CD14-positive monocyte (primary cell): ENCODE data around the gene BTBD6. TPM values are rescaled to one million over a fixed set of nuclear protein-coding genes. Genes with fewer than 3 reads are reported as not detected.

ENCODE experiments used
- DNase-seq, 3 donors: peaks; one replicate each; pipeline ENCODE4 v3.0.0-alpha.2; 2011 to 2022
- H2AFZ ChIP-seq: 2 replicates; pipeline ENCODE4 v1.6.0; 2012; ENCODE audit warnings: mild to moderate bottlenecking, low read depth, low read length, inconsistent platforms; ENCODE audit not compliant: insufficient read depth, poor library complexity, severe bottlenecking
- H3K27ac ChIP-seq, 2 donors: 1 replicate in 1 of 2; 2 replicates in 1 of 2; pipeline ENCODE4 v1.5.1; 2012 to 2013; ENCODE audit warnings: low read length in 2 of 2, control low read depth in 1 of 2, inconsistent platforms in 1 of 2, low read depth in 1 of 2, mild to moderate bottlenecking in 1 of 2
- H3K27me3 ChIP-seq, 2 donors: one replicate each; pipeline versions ENCODE4 v1.6.0 to v1.6.1; 2011 to 2013; ENCODE audit warnings: low read length in 2 of 2; ENCODE audit not compliant: control insufficient read depth in 2 of 2, insufficient read depth in 2 of 2
- H3K36me3 ChIP-seq, 2 donors: replicated peaks in 1 of 2; 1 replicate in 1 of 2; 2 replicates in 1 of 2; pipeline versions ENCODE4 v1.5.1 to v1.6.1; 2012 to 2013; ENCODE audit warnings: low read length in 2 of 2, control low read depth in 1 of 2, inconsistent platforms in 1 of 2, mild to moderate bottlenecking in 1 of 2; ENCODE audit not compliant: insufficient read depth in 2 of 2, control insufficient read depth in 1 of 2
- H3K4me1 ChIP-seq, 2 donors: 1 replicate in 1 of 2; 2 replicates in 1 of 2; pipeline versions ENCODE4 v1.5.1 to v1.6.1; 2012 to 2013; ENCODE audit warnings: low read length in 2 of 2, control low read depth in 1 of 2, inconsistent platforms in 1 of 2, mild to moderate bottlenecking in 1 of 2, moderate library complexity in 1 of 2; ENCODE audit not compliant: insufficient read depth in 2 of 2, control insufficient read depth in 1 of 2
- H3K4me2 ChIP-seq: replicated peaks from 2 replicates; pipeline ENCODE3; 2012; ENCODE audit warnings: low read length, moderate library complexity, mild to moderate bottlenecking; ENCODE audit not compliant: poor library complexity, severe bottlenecking; ENCODE audit errors: extremely low read depth
- H3K4me3 ChIP-seq, 3 experiments: fragments of 200-600 bp in 1 of 3; sonication (generic) in 1 of 3; replicated peaks in 1 of 3; 1 replicate in 2 of 3; 2 replicates in 1 of 3; pipeline ENCODE4 v1.5.1; 2011 to 2013; ENCODE audit warnings: low read length in 3 of 3, mild to moderate bottlenecking in 3 of 3, control low read depth in 2 of 3, low read depth in 2 of 3, inconsistent platforms in 1 of 3, moderate library complexity in 1 of 3
- H3K79me2 ChIP-seq: 2 replicates; pipeline ENCODE4 v1.6.0; 2012; ENCODE audit warnings: mild to moderate bottlenecking, control low read depth, inconsistent platforms, low read length, moderate library complexity; ENCODE audit not compliant: insufficient read depth
- H3K9ac ChIP-seq: 2 replicates; pipeline ENCODE4 v1.6.0; 2017; ENCODE audit warnings: low read length, mild to moderate bottlenecking; ENCODE audit not compliant: insufficient read depth, poor library complexity, severe bottlenecking
- H3K9me3 ChIP-seq, 2 donors: replicated peaks in 1 of 2; 1 replicate in 1 of 2; 2 replicates in 1 of 2; pipeline versions ENCODE4 v1.5.1 to v1.6.1; 2012 to 2013; ENCODE audit warnings: low read length in 2 of 2, control low read depth in 1 of 2; ENCODE audit not compliant: control insufficient read depth in 1 of 2, insufficient read depth in 1 of 2
- H4K20me1 ChIP-seq: 2 replicates; pipeline ENCODE4 v1.6.0; 2012; ENCODE audit warnings: mild to moderate bottlenecking, low read length, control low read depth, moderate library complexity; ENCODE audit not compliant: insufficient read depth
- H3K27ac Mint-ChIP-seq, 7 donors: one replicate each; pipeline ENCODE4 v1.8.0; 2020; ENCODE audit warnings: mild to moderate bottlenecking in 7 of 7, mixed read lengths in 7 of 7, moderate library complexity in 6 of 7, inconsistent platforms in 2 of 7
- H3K27me3 Mint-ChIP-seq, 3 donors: one replicate each; pipeline ENCODE4 v1.8.0; 2021 to 2022; ENCODE audit warnings: low read depth in 3 of 3, mild to moderate bottlenecking in 3 of 3, mixed read lengths in 3 of 3, moderate library complexity in 3 of 3, inconsistent platforms in 1 of 3
- H3K36me3 Mint-ChIP-seq, 2 donors: one replicate each; pipeline ENCODE4 v1.8.0; 2020; ENCODE audit warnings: mixed read lengths in 2 of 2, inconsistent platforms in 1 of 2, mild to moderate bottlenecking in 1 of 2
- H3K4me1 Mint-ChIP-seq: one replicate; pipeline ENCODE4 v1.8.0; 2020; ENCODE audit warnings: mild to moderate bottlenecking, mixed read lengths
- H3K4me3 Mint-ChIP-seq, 2 donors: one replicate each; pipeline ENCODE4 v1.8.0; 2020; ENCODE audit warnings: mild to moderate bottlenecking in 2 of 2, mixed read lengths in 2 of 2, moderate library complexity in 1 of 2
- H3K9me3 Mint-ChIP-seq, 7 donors: one replicate each; pipeline ENCODE4 v1.8.0; 2020 to 2022; ENCODE audit warnings: mixed read lengths in 7 of 7, mild to moderate bottlenecking in 6 of 7, moderate library complexity in 6 of 7, inconsistent platforms in 2 of 7
- WGBS: methylation state at CpG from one replicate; pipeline ENCODE4 v1.1.5; 2013; ENCODE audit warnings: missing lambda C conversion rate; ENCODE audit not compliant: insufficient coverage; 5-methylcytosine and 5-hydroxymethylcytosine counted together
- intact Hi-C, 2 donors: fragments of 100-400 bp; cut with micrococcal nuclease; formaldehyde crosslinking; loops; one replicate each; pipeline versions ENCODE4 v1.15.0 to v1.15.1; 2023
- polyA plus RNA-seq, 3 donors: library from polyadenylated mRNA; depleted of rRNA in 1 of 3; unstranded in 2 of 3; stranded (reverse) in 1 of 3; fragments of 300-500 nt in 2 of 3; fragments of >200 nt in 1 of 3; fragmentation: Illumina TruSeq in 2 of 3; gene quantifications; 1 replicate in 2 of 3; 2 replicates in 1 of 3; pipeline ENCODE4 v1.2.3, GENCODE V29; 2012 to 2021
- TF ChIP-seq, protein P1 (sequence below): fragments of 200-600 bp; IDR thresholded peaks from one replicate; pipeline ENCODE4 v1.8.0; 2022; ENCODE audit warnings: antibody characterized with exemption, mild to moderate bottlenecking

The BTBD6 gene
- polyA plus RNA-seq, 3 donors = 1.3 to 24.4 (median 6.3) TPM

DNA sequence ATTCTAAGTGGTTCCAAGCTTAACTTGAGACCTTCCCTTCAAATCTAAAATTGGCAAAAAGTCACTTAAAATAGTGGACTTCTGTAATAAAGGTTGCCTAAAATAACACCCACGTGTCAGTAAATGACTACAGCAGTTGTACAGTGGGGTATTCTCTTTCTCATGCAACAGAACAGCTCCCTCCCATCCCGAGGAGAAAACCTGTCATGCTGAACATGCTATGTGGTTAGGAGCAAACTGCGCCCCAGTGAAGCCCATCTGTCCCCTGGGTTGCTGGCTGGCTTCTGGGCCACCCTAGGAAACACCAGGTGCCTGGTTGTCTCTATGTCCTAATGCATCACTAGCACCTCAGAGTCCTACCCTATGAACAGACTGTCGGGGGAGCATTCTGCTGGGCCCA is 2.7 kb downstream of the BTBD6 start:
- Histone ChIP-seq H3K27ac (no peak overlapping the region), H3K27me3 (no peaks in the 10 kb centered on the region), H3K4me1 (peaks cover 17 to 22% of the 10 kb centered on the region in 2 donors), H4K20me1 (peaks cover 12% of the 10 kb centered on the region), H3K79me2 (peaks cover 17% of the 10 kb centered on the region), H3K4me2 (no peak overlapping the region), H3K36me3 (peaks cover 34 to 50% of the 10 kb centered on the region in 2 donors), H2AFZ (no peak overlapping the region), H3K4me3 (no peak overlapping the region), H3K9me3 (no peaks in the 10 kb centered on the region), H3K9ac (no peak overlapping the region)
- H3K9me3 Mint-ChIP-seq = peaks cover 0 to 2% (median 0%) of the 10 kb centered on the region in 7 donors
- DNase-seq = no peak
- H3K4me3 Mint-ChIP-seq = no peak overlapping the region
- intact Hi-C loops = no loop called here
- H3K27ac Mint-ChIP-seq = peak overlapping the region in 2 of 7 donors; percentile 16 to 48
- peaks cover 0 to 1% (median 0%) of the 10 kb centered on the region in 3 donors for H3K27me3 Mint-ChIP-seq
- WGBS = 86% methylated on average over 1 of the region's 4 CpGs
- TF ChIP-seq, protein P1, sequence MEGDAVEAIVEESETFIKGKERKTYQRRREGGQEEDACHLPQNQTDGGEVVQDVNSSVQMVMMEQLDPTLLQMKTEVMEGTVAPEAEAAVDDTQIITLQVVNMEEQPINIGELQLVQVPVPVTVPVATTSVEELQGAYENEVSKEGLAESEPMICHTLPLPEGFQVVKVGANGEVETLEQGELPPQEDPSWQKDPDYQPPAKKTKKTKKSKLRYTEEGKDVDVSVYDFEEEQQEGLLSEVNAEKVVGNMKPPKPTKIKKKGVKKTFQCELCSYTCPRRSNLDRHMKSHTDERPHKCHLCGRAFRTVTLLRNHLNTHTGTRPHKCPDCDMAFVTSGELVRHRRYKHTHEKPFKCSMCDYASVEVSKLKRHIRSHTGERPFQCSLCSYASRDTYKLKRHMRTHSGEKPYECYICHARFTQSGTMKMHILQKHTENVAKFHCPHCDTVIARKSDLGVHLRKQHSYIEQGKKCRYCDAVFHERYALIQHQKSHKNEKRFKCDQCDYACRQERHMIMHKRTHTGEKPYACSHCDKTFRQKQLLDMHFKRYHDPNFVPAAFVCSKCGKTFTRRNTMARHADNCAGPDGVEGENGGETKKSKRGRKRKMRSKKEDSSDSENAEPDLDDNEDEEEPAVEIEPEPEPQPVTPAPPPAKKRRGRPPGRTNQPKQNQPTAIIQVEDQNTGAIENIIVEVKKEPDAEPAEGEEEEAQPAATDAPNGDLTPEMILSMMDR = no peak
- H3K4me1 Mint-ChIP-seq = peaks cover 27% of the 10 kb centered on the region
- H3K36me3 Mint-ChIP-seq = peaks cover 43 to 56% of the 10 kb centered on the region in 2 donors

DNA sequence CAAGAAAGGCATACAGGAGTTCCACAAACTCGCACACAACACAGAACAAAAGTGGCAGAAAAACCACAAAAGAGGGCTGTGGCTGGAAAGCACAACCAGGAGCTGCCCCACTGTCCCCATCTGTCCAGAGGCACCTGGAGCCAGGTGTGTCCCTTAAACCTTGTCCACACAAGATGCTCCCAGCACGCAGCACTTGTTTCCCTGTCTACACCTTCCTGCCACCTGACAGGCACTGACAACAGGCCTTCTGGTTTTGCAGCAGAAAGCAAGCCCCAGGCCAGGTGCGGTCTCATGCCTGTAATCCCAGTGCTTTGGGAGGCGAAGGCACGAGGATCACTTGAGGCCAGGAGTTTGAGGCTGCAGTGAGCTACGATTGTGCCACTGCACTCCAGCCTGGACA is 3.6 kb downstream of the BTBD6 start:
- Mint-ChIP-seq H3K36me3 (peaks cover 44 to 58% of the 10 kb centered on the region in 2 donors), H3K4me3 (no peak overlapping the region), H3K9me3 (peaks cover 0 to 2% (median 0%) of the 10 kb centered on the region in 7 donors), H3K4me1 (peaks cover 27% of the 10 kb centered on the region), H3K27ac (no peak overlapping the region), H3K27me3 (peaks cover 0 to 1% (median 0%) of the 10 kb centered on the region in 3 donors)
- no peaks in the 10 kb centered on the region for H3K9me3 ChIP-seq
- H3K27me3 ChIP-seq = no peaks in the 10 kb centered on the region
- peaks cover 10% of the 10 kb centered on the region for H4K20me1 ChIP-seq
- peaks cover 40 to 59% of the 10 kb centered on the region in 2 donors for H3K36me3 ChIP-seq
- H2AFZ ChIP-seq = no peak overlapping the region
- H3K79me2 ChIP-seq = peaks cover 16% of the 10 kb centered on the region
- no peak overlapping the region for H3K27ac ChIP-seq
- whole genome bisulfite sequencing = 98% methylated on average over 6 of the region's 6 CpGs
- TF ChIP-seq, protein P1 = no peak
- H3K4me2 ChIP-seq = no peak overlapping the region
- H3K9ac ChIP-seq = no peak overlapping the region
- no peak overlapping the region for H3K4me3 ChIP-seq
- intact Hi-C loops = no loop called here
- no peak for DNase-seq
- peaks cover 17 to 22% of the 10 kb centered on the region in 2 donors for H3K4me1 ChIP-seq
